ENCODE results near the gene HCN4. TPM values are rescaled to one million over a fixed set of nuclear protein-coding genes. Genes with fewer than 3 reads are reported as not detected.
A peak's percentile ranks its signal among the peaks of the same experiment; 100 is the strongest.
"Not testable (repeated sequence)": the region's sequence is repeated elsewhere in the genome, so short reads cannot be mapped to it uniquely, and the experiment has no call there.

Gene HCN4
- total RNA-seq, 6 donors from 2014 or later, result under 0.01 to 0.69 (median 0.19) TPM

- ATAC-seq (ENCODE audit: low FRiP score in 2 of 2), result no peak
- Histone ChIP-seq H3K36me3 (no peaks in the 10 kb centered on the region), H3K4me1 (no peaks in the 10 kb centered on the region), H3K9me3 (no peaks in the 10 kb centered on the region), H3K27ac (no peak overlapping the region), H3K4me3 (no peak overlapping the region), H3K27me3 (peaks cover 0 to 6% (median 0%) of the 10 kb centered on the region in 4 donors)
- DNase-seq, result no peak
- TF ChIP-seq EP300 (IDR thresholded peaks at IDR 0.05) (no peak), POLR2A (IDR thresholded peaks at IDR 0.05) (no peak), POLR2AphosphoS5 (IDR thresholded peaks at IDR 0.05) (no peak)
- TF ChIP-seq, protein P1, sequence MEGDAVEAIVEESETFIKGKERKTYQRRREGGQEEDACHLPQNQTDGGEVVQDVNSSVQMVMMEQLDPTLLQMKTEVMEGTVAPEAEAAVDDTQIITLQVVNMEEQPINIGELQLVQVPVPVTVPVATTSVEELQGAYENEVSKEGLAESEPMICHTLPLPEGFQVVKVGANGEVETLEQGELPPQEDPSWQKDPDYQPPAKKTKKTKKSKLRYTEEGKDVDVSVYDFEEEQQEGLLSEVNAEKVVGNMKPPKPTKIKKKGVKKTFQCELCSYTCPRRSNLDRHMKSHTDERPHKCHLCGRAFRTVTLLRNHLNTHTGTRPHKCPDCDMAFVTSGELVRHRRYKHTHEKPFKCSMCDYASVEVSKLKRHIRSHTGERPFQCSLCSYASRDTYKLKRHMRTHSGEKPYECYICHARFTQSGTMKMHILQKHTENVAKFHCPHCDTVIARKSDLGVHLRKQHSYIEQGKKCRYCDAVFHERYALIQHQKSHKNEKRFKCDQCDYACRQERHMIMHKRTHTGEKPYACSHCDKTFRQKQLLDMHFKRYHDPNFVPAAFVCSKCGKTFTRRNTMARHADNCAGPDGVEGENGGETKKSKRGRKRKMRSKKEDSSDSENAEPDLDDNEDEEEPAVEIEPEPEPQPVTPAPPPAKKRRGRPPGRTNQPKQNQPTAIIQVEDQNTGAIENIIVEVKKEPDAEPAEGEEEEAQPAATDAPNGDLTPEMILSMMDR (IDR thresholded peaks at IDR 0.05), result no peak
- WGBS, 2 donors, result 77% methylated on average over 15 to 16 of the region's 16 CpGs
Measured at GRCh38 chr15:73317651-73318462, 50.9 kb downstream of the HCN4 start.

GRCh38 chr15:73313861-73314260 is 54.9 kb downstream of the HCN4 start:
- Histone ChIP-seq H3K9me3 (no peaks in the 10 kb centered on the region), H3K4me1 (no peaks in the 10 kb centered on the region), H3K36me3 (no peaks in the 10 kb centered on the region), H3K27ac (no peak overlapping the region), H3K4me3 (no peak overlapping the region), H3K27me3 (peaks cover 0 to 4% (median 0%) of the 10 kb centered on the region in 4 donors)
- TF ChIP-seq, protein P1 (IDR thresholded peaks at IDR 0.05), result no peak
- no peak for TF ChIP-seq EP300 (IDR thresholded peaks at IDR 0.05)
- no peak for TF ChIP-seq POLR2AphosphoS5 (IDR thresholded peaks at IDR 0.05)
- TF ChIP-seq POLR2A (IDR thresholded peaks at IDR 0.05), result no peak
- 41 to 47% methylated on average over 2 of the region's 2 CpGs for WGBS, 2 donors
- ATAC-seq (ENCODE audit: low FRiP score in 2 of 2) (no peak), DNase-seq (no peak)

- Histone ChIP-seq H3K27me3 (no peaks in the 10 kb centered on the region), H3K9me3 (no peaks in the 10 kb centered on the region)
- 93% methylated on average over 8 of the region's 8 CpGs for WGBS, 2 donors
Measured at GRCh38 chr15:73308305-73308704, 60.5 kb downstream of the HCN4 start.

DNA sequence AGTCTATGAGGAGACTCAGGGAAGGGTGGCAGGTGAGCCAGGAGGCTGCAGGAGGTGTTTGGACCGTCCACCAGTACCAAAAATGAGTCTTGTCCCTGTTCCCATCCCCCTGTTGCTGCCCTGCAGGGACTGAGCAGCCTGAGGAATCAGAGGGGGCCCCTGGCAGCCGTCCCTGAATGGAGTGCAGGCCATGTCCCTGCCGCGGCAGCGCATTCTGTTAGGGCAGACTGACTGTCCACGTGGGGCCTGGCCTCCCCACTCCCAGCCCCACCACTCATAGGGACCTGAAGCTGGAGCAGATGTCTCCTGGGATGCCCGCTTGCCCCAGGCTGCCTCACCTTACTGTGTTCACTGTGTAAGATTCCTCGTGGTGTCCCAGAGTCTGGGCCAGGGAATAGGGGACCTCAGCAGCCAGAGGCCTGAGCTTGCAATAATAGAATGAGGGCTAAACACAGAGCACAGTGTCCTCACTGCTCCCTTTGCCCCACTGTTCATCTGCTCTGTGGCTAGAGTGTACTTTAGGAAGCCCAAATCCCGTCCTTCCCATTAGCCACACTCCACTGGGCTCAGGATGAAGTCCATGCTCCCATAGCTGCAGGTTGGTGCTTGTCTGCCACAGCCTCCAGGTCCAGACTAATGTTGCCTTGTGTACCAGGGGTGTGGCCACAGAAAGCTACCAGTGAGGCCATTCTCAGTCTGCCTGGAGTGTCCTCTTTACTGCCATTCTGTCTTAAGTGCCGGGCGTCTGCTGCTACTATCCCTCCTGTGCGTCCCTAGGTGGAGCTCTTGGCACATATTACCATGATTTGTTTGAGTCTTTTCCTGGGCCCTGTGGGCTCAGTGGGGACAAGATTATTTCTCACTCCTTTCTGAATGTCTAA is 63.2 kb downstream of the HCN4 start:
- no peak for TF ChIP-seq POLR2A (IDR thresholded peaks at IDR 0.05)
- TF ChIP-seq, protein P1 (IDR thresholded peaks at IDR 0.05), result peak in 4 of 6 experiments; percentile 17 to 38 (median 30)
- TF ChIP-seq POLR2AphosphoS5 (IDR thresholded peaks at IDR 0.05), result no peak
- H3K27ac ChIP-seq, result no peak overlapping the region
- H3K9me3 ChIP-seq, result no peaks in the 10 kb centered on the region
- no peaks in the 10 kb centered on the region for H3K27me3 ChIP-seq
- peak in 1 of 2 donors; percentile 59 for DNase-seq
- peak; percentile 52 to 73 for ATAC-seq (ENCODE audit: low FRiP score in 2 of 2)
- peaks cover 4 to 42% (median 31%) of the 10 kb centered on the region in 4 donors for H3K36me3 ChIP-seq
- H3K4me1 ChIP-seq, result no peaks in the 10 kb centered on the region
- no peak overlapping the region for H3K4me3 ChIP-seq
- WGBS, 2 donors, result 57 to 78% methylated on average over 5 to 11 of the region's 12 CpGs

More at GRCh38 chr15:73308305-73308704, 60.5 kb downstream of the HCN4 start:
- no peak overlapping the region for H3K27ac ChIP-seq
- no peaks in the 10 kb centered on the region for H3K4me1 ChIP-seq
- no peak overlapping the region for H3K4me3 ChIP-seq
- TF ChIP-seq POLR2A (IDR thresholded peaks at IDR 0.05), result no peak
- DNase-seq (no peak), ATAC-seq (ENCODE audit: low FRiP score in 2 of 2) (no peak)
- peaks cover 4 to 15% (median 8%) of the 10 kb centered on the region in 4 donors for H3K36me3 ChIP-seq

DNA sequence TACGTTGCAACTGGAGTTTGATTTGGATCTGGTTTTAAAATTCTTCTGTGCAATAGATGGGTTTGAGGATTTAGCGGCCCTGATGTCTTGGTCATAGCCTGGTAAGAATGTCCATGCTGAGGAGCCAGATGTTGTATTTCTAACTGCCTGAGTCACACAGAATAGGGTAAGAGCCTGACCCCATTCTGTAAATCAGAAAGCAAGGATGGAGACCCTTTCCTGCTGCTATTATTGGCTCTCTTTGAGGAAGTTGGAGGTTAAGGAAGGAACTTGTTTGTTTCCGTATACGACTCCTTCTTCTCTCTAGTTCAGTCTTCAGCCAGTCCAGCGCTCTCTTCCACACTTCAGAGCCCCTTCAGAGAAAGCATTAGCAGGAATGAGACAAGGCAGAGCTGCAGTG is 65.1 kb downstream of the HCN4 start:
- Histone ChIP-seq H3K4me3 (no peak overlapping the region), H3K9me3 (no peaks in the 10 kb centered on the region), H3K27ac (peak overlapping the region in 1 of 4 donors; percentile 24), H3K36me3 (peaks cover 5 to 60% (median 37%) of the 10 kb centered on the region in 4 donors), H3K27me3 (no peaks in the 10 kb centered on the region), H3K4me1 (peaks cover 0 to 1% (median 0%) of the 10 kb centered on the region in 4 donors)
- ATAC-seq (ENCODE audit: low FRiP score in 2 of 2) (no peak), DNase-seq (no peak)
- 72 to 75% methylated on average over 5 of the region's 5 CpGs for WGBS, 2 donors
- TF ChIP-seq, protein P1 (IDR thresholded peaks at IDR 0.05), result no peak
- TF ChIP-seq POLR2AphosphoS5 (IDR thresholded peaks at IDR 0.05) (no peak), EP300 (IDR thresholded peaks at IDR 0.05) (no peak), POLR2A (IDR thresholded peaks at IDR 0.05) (no peak)

- H3K9me3 ChIP-seq, result not testable (repeated sequence)
Measured at GRCh38 chr15:73300286-73300685, 68.5 kb downstream of the HCN4 start.

More at GRCh38 chr15:73300286-73300685, 68.5 kb downstream of the HCN4 start:
- peaks cover 8 to 80% (median 44%) of the 10 kb centered on the region in 4 donors for H3K36me3 ChIP-seq
- not testable (repeated sequence) for ATAC-seq (ENCODE audit: low FRiP score in 2 of 2); H3K27me3 ChIP-seq; DNase-seq; H3K4me3 ChIP-seq; H3K4me1 ChIP-seq; H3K27ac ChIP-seq
- 88 to 89% methylated on average over 11 of the region's 11 CpGs for WGBS, 2 donors
